OCI-LY3 (cell line): ENCODE data around the gene SLCO4C1.

Experiments used
- CTCF ChIP-seq: fragments of 200-600, 300-600 bp; sonication (generic); IDR thresholded peaks from 2 replicates; pipeline ENCODE4 v1.5.1; 2014; ENCODE audit warnings: antibody characterized with exemption, low read length, low read depth
- EZH2phosphoT487 ChIP-seq: fragments of 200-600 bp; shearing (Covaris generic); IDR thresholded peaks from 2 replicates; pipeline ENCODE4 v1.6.1; 2018; ENCODE audit warnings: antibody characterized with exemption, mixed run types, low read depth

GRCh38 chr5:102277144-102277543 lies 18.9 kb downstream of the SLCO4C1 start:
- TF ChIP-seq CTCF (no peak), EZH2phosphoT487 (no peak)
